ENCODE data around the gene WNT10A.

DNA sequence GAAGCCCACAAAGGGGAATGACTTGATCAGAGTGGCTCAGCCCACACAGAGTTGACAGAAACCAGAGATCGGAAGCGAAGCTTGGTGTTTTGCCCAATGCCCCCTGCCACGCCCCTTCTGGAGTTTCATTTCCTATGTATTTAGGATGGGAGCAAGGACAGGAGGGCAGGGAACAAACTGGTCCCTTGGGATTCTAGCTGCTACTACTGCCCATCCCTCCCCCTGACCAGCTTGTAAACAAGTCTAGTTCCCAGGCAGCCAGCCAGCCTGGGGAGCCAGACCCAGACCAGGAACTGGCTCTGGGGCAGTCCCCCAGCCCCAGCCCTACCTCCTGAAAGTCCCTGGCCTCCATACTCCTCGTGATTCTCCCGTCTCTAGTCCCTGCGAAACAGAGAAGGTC, 12.8 kb upstream of the WNT10A start:
- no peak for TF ChIP-seq CTCF (IDR thresholded peaks at IDR 0.05)
- no peak for TF ChIP-seq EP300 (IDR thresholded peaks at IDR 0.05)
- TF ChIP-seq POLR2A (IDR thresholded peaks at IDR 0.05), result no peak

All from ovary (tissue), 3 donors.